Esophagus squamous epithelium (tissue), 5 donors: ENCODE results near the gene TLK1. TPM values are rescaled to one million over a fixed set of nuclear protein-coding genes. Genes with fewer than 3 reads are reported as not detected.

Source experiments
- DNase-seq: peaks from one replicate; lab custom pipeline; 2025; lab: John Stamatoyannopoulos, UW
- H3K27ac ChIP-seq, 4 donors: fragments of 200-600 bp; sonication (generic); one replicate each; pipeline ENCODE4 v1.5.1; 2016 to 2019; ENCODE audit warnings: mild to moderate bottlenecking in 1 of 4
- H3K27me3 ChIP-seq, 4 donors: fragments of 200-600 bp; sonication (generic); 1 replicate in 3 of 4; 2 replicates in 1 of 4; pipeline versions ENCODE4 v1.5.1 to v1.6.0; 2017 to 2021; ENCODE audit warnings: antibody characterized with exemption in 1 of 4
- H3K36me3 ChIP-seq, 3 donors: fragments of 200-600 bp; sonication (generic); one replicate each; pipeline ENCODE4 v1.5.1; 2016 to 2019
- H3K4me1 ChIP-seq, 3 donors: fragments of 200-600 bp; sonication (generic); one replicate each; pipeline ENCODE4 v1.5.1; 2017 to 2019
- H3K4me3 ChIP-seq, 4 donors: fragments of 200-600 bp; sonication (generic); 1 replicate in 3 of 4; 2 replicates in 1 of 4; pipeline ENCODE4 v1.5.1; 2016 to 2019; ENCODE audit warnings: mild to moderate bottlenecking in 2 of 4, moderate library complexity in 1 of 4
- H3K9me3 ChIP-seq, 3 donors: fragments of 200-600 bp; sonication (generic); one replicate each; pipeline ENCODE4 v1.5.1; 2016 to 2019
- POLR2A ChIP-seq, 4 donors: fragments of 450-650 bp; IDR thresholded peaks; one replicate each; pipeline ENCODE4 v1.6.1; 2017; ENCODE audit warnings: antibody characterized with exemption in 4 of 4, mild to moderate bottlenecking in 4 of 4, moderate library complexity in 3 of 4
- WGBS, 2 donors: methylation state at CpG; one replicate each; pipeline ENCODE4 v1.1.5; 2018; 5-methylcytosine and 5-hydroxymethylcytosine counted together
- intact Hi-C: fragments of 100-400 bp; cut with DNase I; formaldehyde crosslinking; loops from one replicate; pipeline ENCODE4 v1.15.0; 2022
- total RNA-seq, 4 donors: library from RNA; depleted of rRNA; stranded (reverse); fragments of >200 nt; gene quantifications; one replicate each; pipeline ENCODE4 v1.1.0, GENCODE V29; 2016
- TF ChIP-seq, protein P1 (sequence below), 6 experiments: fragments of 450-650 bp in 4 of 6; fragments of 200-600 bp in 2 of 6; sonication (generic) in 2 of 6; IDR thresholded peaks; one replicate each; pipeline ENCODE4 v1.5.1; 2016 to 2019; ENCODE audit warnings: antibody characterized with exemption in 6 of 6, mild to moderate bottlenecking in 4 of 6, moderate library complexity in 4 of 6
- donor health status: DM: yes; HTN: yes; CAD: no.

The TLK1 gene
- total RNA-seq, 4 donors from 2014 or later = 11.1 to 24.5 (median 20.0) TPM

DNA sequence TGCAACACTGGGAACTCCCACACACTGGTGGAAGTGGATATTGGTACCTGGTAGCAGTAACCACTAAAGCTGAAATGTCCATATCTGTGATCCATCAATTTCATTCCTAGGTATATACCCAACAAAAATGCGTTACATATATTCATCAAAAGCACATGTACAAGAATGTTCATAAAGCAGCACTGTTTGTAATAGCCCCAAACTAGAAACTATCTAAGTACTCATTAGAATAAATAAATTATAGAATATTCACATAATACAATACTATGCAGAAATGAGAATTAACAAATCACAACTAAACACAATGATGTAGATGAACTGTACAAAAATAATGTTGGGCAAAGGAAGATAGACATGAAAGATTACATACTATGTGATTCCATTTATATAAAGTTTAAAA is 11.1 kb upstream of the TLK1 start:
- intact Hi-C loops = no loop called here
- no peaks in the 10 kb centered on the region for H3K4me1 ChIP-seq

DNA sequence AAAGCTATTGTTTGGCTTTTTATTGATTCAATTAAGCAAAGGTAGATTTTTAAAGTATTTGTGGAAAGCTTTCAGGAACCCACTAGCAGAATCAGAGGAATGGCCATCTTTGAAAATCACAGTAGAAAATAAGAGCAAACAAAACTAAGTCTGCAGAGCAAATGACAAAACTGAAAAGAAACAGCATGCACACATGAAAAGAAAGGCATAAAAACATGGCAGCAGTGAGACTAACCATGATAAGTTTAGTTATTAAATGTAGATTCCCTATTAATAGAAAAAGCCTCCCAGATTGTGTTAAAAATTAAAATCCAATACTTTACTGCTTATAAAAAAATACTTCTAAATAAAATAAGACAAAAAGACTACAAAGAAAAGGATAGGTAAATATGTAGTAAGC is 9.1 kb upstream of the TLK1 start:
- no peaks in the 10 kb centered on the region for H3K9me3 ChIP-seq
- TF ChIP-seq POLR2A (IDR thresholded peaks at IDR 0.05) = no peak
- TF ChIP-seq, protein P1, sequence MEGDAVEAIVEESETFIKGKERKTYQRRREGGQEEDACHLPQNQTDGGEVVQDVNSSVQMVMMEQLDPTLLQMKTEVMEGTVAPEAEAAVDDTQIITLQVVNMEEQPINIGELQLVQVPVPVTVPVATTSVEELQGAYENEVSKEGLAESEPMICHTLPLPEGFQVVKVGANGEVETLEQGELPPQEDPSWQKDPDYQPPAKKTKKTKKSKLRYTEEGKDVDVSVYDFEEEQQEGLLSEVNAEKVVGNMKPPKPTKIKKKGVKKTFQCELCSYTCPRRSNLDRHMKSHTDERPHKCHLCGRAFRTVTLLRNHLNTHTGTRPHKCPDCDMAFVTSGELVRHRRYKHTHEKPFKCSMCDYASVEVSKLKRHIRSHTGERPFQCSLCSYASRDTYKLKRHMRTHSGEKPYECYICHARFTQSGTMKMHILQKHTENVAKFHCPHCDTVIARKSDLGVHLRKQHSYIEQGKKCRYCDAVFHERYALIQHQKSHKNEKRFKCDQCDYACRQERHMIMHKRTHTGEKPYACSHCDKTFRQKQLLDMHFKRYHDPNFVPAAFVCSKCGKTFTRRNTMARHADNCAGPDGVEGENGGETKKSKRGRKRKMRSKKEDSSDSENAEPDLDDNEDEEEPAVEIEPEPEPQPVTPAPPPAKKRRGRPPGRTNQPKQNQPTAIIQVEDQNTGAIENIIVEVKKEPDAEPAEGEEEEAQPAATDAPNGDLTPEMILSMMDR (IDR thresholded peaks at IDR 0.05) = no peak
- no peak overlapping the region for H3K4me3 ChIP-seq
- intact Hi-C loops = loop anchor here (10.0 kb wide), 1 partner anchor 195 kb away; no protein-coding TSS in a partner anchor
- H3K36me3 ChIP-seq = no peaks in the 10 kb centered on the region
- H3K4me1 ChIP-seq = no peaks in the 10 kb centered on the region
- no peaks in the 10 kb centered on the region for H3K27me3 ChIP-seq
- no peak for DNase-seq
- H3K27ac ChIP-seq = no peak overlapping the region

More for the DNA sequence above, 11.1 kb upstream of the TLK1 start:
- Histone ChIP-seq H3K27ac (no peak overlapping the region), H3K27me3 (no peaks in the 10 kb centered on the region), H3K9me3 (no peaks in the 10 kb centered on the region), H3K36me3 (no peaks in the 10 kb centered on the region), H3K4me3 (no peak overlapping the region)
- DNase-seq = no peak
- 88 to 100% methylated on average over 1 of the region's 1 CpG for WGBS, 2 donors
- TF ChIP-seq POLR2A (IDR thresholded peaks at IDR 0.05) = no peak
- TF ChIP-seq, protein P1 (IDR thresholded peaks at IDR 0.05) = no peak

DNA sequence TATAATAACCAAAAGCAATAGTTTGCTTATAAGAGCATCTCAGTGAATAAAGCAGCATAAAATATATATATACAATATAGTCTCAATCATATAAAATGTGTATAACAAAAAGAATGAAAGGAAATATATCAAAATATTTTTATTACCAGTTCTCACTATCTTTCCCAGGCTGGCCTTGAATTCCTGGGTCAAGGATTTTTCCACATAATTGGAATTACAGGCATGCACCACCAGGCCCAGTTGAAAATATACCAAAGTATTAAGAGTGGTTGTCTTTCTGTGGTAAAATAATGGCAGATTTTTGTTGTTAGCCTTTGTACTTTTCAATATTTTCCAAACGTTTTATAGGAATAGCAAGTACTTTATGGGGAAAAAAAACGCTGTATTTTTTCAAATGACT is 8.6 kb upstream of the TLK1 start:
- TF ChIP-seq POLR2A (IDR thresholded peaks at IDR 0.05) = no peak
- TF ChIP-seq, protein P1 (IDR thresholded peaks at IDR 0.05) = no peak
- 49 to 57% methylated on average over 2 of the region's 2 CpGs for WGBS, 2 donors

DNA sequence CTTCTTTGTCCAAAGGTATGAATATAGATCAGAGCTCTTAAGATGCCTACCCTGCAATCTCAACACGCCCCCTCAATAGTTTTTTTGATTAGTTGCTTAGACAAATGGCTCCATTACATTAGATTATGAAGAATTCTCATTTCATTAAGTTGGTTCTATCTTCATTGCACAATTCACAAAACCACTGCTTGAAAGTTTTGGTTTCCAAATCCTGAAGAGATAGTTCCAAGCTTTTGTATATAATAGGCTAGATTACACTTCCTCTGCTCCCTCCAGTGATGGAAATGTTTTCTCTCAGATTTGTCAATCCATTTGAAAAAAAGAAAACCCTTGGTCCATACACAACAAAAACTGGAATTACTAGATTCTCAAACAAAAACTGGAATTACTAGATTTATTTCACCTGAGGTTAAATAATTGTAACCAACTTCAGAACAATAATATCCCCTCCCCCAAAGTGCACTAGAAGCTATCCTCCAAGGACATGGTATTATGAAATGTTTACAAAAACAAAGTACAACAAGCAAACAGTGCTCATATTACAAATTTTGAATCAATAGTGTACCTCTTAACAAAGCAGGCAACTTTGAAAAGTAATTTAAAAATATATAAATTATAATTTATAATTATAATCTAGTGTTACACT is 6.8 kb upstream of the TLK1 start:
- no peaks in the 10 kb centered on the region for H3K36me3 ChIP-seq
- no peaks in the 10 kb centered on the region for H3K27me3 ChIP-seq
- H3K4me1 ChIP-seq = peaks cover 0 to 10% (median 0%) of the 10 kb centered on the region in 3 donors
- 94 to 95% methylated on average over 1 of the region's 1 CpG for WGBS, 2 donors
- no peak for DNase-seq
- intact Hi-C loops = loop anchor here (10.0 kb wide), 1 partner anchor 193 kb away; no protein-coding TSS in a partner anchor
- no peak overlapping the region for H3K4me3 ChIP-seq
- H3K9me3 ChIP-seq = no peaks in the 10 kb centered on the region
- TF ChIP-seq, protein P1 (IDR thresholded peaks at IDR 0.05) = no peak
- H3K27ac ChIP-seq = no peak overlapping the region

More for the DNA sequence above, 8.6 kb upstream of the TLK1 start:
- no peaks in the 10 kb centered on the region for H3K9me3 ChIP-seq
- H3K4me3 ChIP-seq = no peak overlapping the region
- H3K27me3 ChIP-seq = no peaks in the 10 kb centered on the region
- no peak overlapping the region for H3K27ac ChIP-seq
- intact Hi-C loops = loop anchor here (10.0 kb wide), 1 partner anchor 195 kb away; no protein-coding TSS in a partner anchor
- no peaks in the 10 kb centered on the region for H3K4me1 ChIP-seq
- DNase-seq = no peak
- no peaks in the 10 kb centered on the region for H3K36me3 ChIP-seq

DNA sequence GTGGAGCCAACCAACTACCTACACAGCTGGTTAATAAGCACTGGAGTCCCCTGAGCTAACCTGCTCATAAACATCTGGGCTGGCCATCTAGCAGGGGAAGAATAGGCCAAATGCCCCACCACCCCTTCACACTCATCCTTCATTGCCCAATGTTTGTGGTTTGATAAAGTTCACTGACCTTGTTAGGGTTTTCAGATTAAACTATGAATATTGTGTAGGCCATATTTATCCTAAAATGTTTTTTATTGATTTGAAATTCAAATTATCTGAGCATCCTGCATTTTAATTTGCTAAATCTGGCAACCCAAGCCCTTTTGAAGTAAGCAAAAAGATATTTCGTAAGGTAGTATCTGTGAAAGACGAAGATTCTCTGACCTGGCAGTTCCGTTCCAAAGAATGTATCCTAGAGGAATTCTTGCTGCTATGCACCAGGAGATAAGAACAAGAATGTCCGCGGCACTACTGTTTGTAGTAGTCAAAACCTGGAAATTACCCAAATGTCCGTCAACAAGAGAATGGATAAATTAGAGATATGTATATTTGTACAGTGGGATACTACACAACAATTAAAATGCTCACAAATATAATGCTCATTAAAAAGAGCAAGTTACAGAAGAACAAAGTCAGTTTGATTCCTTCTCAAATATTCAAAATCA is 5.8 kb upstream of the TLK1 start:
- Histone ChIP-seq H3K4me3 (no peak overlapping the region), H3K27ac (no peak overlapping the region), H3K4me1 (peaks cover 0 to 18% (median 0%) of the 10 kb centered on the region in 3 donors), H3K27me3 (no peaks in the 10 kb centered on the region), H3K9me3 (no peaks in the 10 kb centered on the region), H3K36me3 (no peaks in the 10 kb centered on the region)
- intact Hi-C loops = loop anchor here (10.0 kb wide), 1 partner anchor 192 kb away; no protein-coding TSS in a partner anchor
- WGBS, 2 donors = 90 to 94% methylated on average over 6 of the region's 6 CpGs
- no peak for DNase-seq
- no peak for TF ChIP-seq POLR2A (IDR thresholded peaks at IDR 0.05)
- TF ChIP-seq, protein P1 (IDR thresholded peaks at IDR 0.05) = no peak
